ENCODE results near the gene TMEM147. TPM values are rescaled to one million over a fixed set of nuclear protein-coding genes. Genes with fewer than 3 reads are reported as not detected.

The TMEM147 gene
- total and polyA plus RNA-seq, 2 of the 4 experiments (the other 2 are of a cell fraction), result 67.6 to 108 TPM

DNA sequence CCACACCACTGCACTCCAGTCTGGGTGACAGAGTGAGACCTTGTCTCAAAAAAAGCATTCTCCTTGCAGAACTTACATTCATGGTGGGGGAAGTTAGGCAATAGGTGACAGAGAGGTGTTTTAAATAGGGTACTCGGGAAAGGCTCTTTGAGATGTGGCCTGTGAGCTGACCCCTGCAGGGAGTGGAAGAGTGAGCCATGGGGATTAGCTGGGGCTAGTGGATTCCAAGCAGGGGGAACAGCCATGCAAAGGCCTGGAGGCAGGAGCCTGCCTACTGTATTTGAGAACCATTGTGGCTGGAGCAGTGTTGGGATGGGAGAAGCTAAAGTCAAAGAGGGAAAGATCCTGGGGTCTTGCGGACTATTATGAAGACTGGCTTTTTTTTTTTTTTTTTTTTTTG lies 28.1 kb upstream of the TMEM147 start:
- peak overlapping the region; percentile 70; the same call in 1 of the 2 replicates for H2AK5ac ChIP-seq (ENCODE audit: low read depth, low read length)
- H2BK120ac ChIP-seq (ENCODE audit: low read depth, low read length), result peak overlapping the region; percentile 68; the same call in 1 of the 2 replicates
- no peak overlapping the region for H3K14ac ChIP-seq (replicated peaks; ENCODE audit: low read depth, low read length)
- peaks cover 9% of the 10 kb centered on the region; the same call in 1 of the 2 replicates for H3K27me3 ChIP-seq (ENCODE audit: control insufficient read depth, insufficient read depth, low read length)
- no peak overlapping the region for H3K9ac ChIP-seq (ENCODE audit: low read depth, low read length)
- H2AK9ac ChIP-seq (replicated peaks; ENCODE audit: low read depth, low read length, poor library complexity), result no peak overlapping the region
- H4K20me1 ChIP-seq (ENCODE audit: insufficient read depth, low read length), result no peaks in the 10 kb centered on the region
- in situ Hi-C loops (cut with MboI; ENCODE audit: low sequenced_read_pairs), result no loop called here
- intact Hi-C loops (cut with micrococcal nuclease), result no loop called here
- H3K4ac ChIP-seq (ENCODE audit: low read depth, low read length), result peak overlapping the region; percentile 67
- no peak overlapping the region for H3K23ac ChIP-seq (ENCODE audit: low read depth, low read length)
- peak overlapping the region; percentile 0; the same call in 2 of the 3 replicates for H2BK15ac ChIP-seq (ENCODE audit: low read depth, low read length)
- ATAC-seq (ENCODE audit: low read depth) (no peak), DNase-seq (no peak)
- H3K9me1 ChIP-seq (ENCODE audit: insufficient read depth, low read length), result peaks cover 16% of the 10 kb centered on the region
- peak overlapping the region; percentile 85 for H2BK20ac ChIP-seq (ENCODE audit: low read depth, low read length)
- no peak overlapping the region for H3K56ac ChIP-seq (ENCODE audit: extremely low read depth, insufficient read depth, low read length)
- no peaks in the 10 kb centered on the region for H3K36me3 ChIP-seq (ENCODE audit: control insufficient read depth, insufficient read depth, low read length)
- H3K4me3 ChIP-seq (ENCODE audit: insufficient read depth, low read depth, low read length), result no peak overlapping the region
- TF ChIP-seq RCOR1 (IDR thresholded peaks at IDR 0.05; ENCODE audit: insufficient replicate concordance, low read length) (no peak), CHD1 (IDR thresholded peaks at IDR 0.05; ENCODE audit: low read depth, low read length) (no peak), RFX5 (IDR thresholded peaks at IDR 0.05; ENCODE audit: low read depth, low read length) (no peak), MAZ (IDR thresholded peaks at IDR 0.05; ENCODE audit: borderline replicate concordance, low read depth, low read length) (no peak), SMC3 (IDR thresholded peaks at IDR 0.05; ENCODE audit: low read depth, low read length) (no peak), NFE2L2 (IDR thresholded peaks at IDR 0.05; ENCODE audit: low read depth, low read length) (no peak)
- TF ChIP-seq, protein P1, sequence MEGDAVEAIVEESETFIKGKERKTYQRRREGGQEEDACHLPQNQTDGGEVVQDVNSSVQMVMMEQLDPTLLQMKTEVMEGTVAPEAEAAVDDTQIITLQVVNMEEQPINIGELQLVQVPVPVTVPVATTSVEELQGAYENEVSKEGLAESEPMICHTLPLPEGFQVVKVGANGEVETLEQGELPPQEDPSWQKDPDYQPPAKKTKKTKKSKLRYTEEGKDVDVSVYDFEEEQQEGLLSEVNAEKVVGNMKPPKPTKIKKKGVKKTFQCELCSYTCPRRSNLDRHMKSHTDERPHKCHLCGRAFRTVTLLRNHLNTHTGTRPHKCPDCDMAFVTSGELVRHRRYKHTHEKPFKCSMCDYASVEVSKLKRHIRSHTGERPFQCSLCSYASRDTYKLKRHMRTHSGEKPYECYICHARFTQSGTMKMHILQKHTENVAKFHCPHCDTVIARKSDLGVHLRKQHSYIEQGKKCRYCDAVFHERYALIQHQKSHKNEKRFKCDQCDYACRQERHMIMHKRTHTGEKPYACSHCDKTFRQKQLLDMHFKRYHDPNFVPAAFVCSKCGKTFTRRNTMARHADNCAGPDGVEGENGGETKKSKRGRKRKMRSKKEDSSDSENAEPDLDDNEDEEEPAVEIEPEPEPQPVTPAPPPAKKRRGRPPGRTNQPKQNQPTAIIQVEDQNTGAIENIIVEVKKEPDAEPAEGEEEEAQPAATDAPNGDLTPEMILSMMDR (conservative IDR thresholded peaks at IDR 0.05; ENCODE audit: low read depth, low read length), result no peak
- TF ChIP-seq, protein P2, sequence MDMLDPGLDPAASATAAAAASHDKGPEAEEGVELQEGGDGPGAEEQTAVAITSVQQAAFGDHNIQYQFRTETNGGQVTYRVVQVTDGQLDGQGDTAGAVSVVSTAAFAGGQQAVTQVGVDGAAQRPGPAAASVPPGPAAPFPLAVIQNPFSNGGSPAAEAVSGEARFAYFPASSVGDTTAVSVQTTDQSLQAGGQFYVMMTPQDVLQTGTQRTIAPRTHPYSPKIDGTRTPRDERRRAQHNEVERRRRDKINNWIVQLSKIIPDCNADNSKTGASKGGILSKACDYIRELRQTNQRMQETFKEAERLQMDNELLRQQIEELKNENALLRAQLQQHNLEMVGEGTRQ (IDR thresholded peaks at IDR 0.05; ENCODE audit: low read depth, low read length), result no peak
- H3K18ac ChIP-seq (ENCODE audit: low read depth, low read length), result no peak overlapping the region
- H3K4me2 ChIP-seq (ENCODE audit: low read depth, low read length), result no peak overlapping the region
- H4K5ac ChIP-seq (ENCODE audit: low read depth, low read length), result no peak overlapping the region
- dilution Hi-C loops (cut with HindIII; ENCODE audit: low sequenced_read_pairs, unreplicated experiment), result no loop called here
- no peak overlapping the region; the same call in 1 of the 2 replicates for H4K91ac ChIP-seq (ENCODE audit: insufficient read depth, low read depth, low read length)
- WGBS, 2 experiments (ENCODE audit: extremely low coverage in 2 of 2, insufficient read length in 1 of 2), result 89% methylated on average over 1 of the region's 2 CpGs; no CpG with 5 or more reads in 1 of the 2 experiments
- H3K27ac ChIP-seq (ENCODE audit: insufficient read depth, low read length), result no peak overlapping the region
- no peaks in the 10 kb centered on the region for H3K9me3 ChIP-seq (ENCODE audit: control insufficient read depth, insufficient read depth, low read length)
- H2AFZ ChIP-seq (replicated peaks; ENCODE audit: low read length, poor library complexity), result peak overlapping the region; percentile 38
- ChIA-PET CTCF (interaction anchor here (0.7 to 1.1 kb wide), 2 partner anchors 22 to 115 kb away, joined by 3 read pairs; no protein-coding TSS in a partner anchor), POLR2A (ENCODE audit: unreplicated experiment) (interaction anchor here (0.5 kb wide), 1 partner anchor 14 kb away, joined by 11 read pairs; no protein-coding TSS in a partner anchor)
- no TSS peak for BruUV-seq (replicated peaks)
- H3K79me1 ChIP-seq (ENCODE audit: low read depth in 1 of 2, low read length in 2 of 2), result 0 out of 4 replicates have a peak, but pooled peaks cover 0 to 3% of the 10 kb centered on the region in 2 experiments
- H3K4me1 ChIP-seq (ENCODE audit: control insufficient read depth, insufficient read depth, low read length), result peaks cover 12% of the 10 kb centered on the region
- 0 out of 4 replicates have a peak overlapping the region, but pooled peaks of 1 of the 2 experiments have one; percentile 27 for H4K8ac ChIP-seq (ENCODE audit: low read depth in 2 of 2, low read length in 2 of 2)
- no peak overlapping the region for H2BK5ac ChIP-seq (ENCODE audit: low read depth, low read length, poor library complexity, severe bottlenecking)
